C4-2B (cell line): ENCODE data around the gene TNFRSF11A.

Experiments used
- CTCF ChIP-seq: fragments of 450-650 bp; conservative IDR thresholded peaks from 2 replicates; pipeline ENCODE4 v1.5.1; 2017; ENCODE audit warnings: mild to moderate bottlenecking
- ZFX ChIP-seq: fragments of 450-650 bp; IDR thresholded peaks from 2 replicates; pipeline ENCODE4 v1.6.1; 2017

DNA sequence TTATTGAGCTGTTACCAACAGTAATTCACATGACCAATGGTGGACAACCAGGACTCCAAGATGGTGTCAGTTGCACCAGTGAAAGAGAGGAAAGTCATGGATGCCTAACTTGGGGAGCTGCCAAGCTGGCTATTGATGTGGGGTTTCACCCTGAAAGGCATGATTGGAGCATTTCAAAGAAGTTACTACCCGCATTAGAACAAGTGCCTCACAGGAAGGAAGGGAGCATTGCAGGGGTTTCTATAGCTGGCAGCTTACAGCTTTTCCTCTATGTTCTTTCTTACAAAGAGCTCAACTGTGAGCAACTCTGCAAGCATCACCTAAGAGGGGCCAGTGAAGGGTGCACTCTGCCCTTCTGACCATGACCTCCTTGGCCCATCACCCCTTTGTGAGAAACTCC is 93.1 kb downstream of the TNFRSF11A start:
- no peak for TF ChIP-seq CTCF
- no peak for TF ChIP-seq ZFX
